PFSK-1 (cell line): Measurements from ENCODE around the gene CCSER1.

Experiments
- FOXP2 ChIP-seq: optimal IDR thresholded peaks from 2 replicates; pipeline ENCODE3; 2011; ENCODE audit warnings: borderline replicate concordance, control low read depth, inconsistent platforms; ENCODE audit not compliant: insufficient read depth; ENCODE audit errors: extremely low read length, extremely low read depth
- POLR2AphosphoS5 ChIP-seq: IDR thresholded peaks from 2 replicates; pipeline ENCODE4 v1.6.1; 2012; ENCODE audit warnings: low read depth, mild to moderate bottlenecking, control low read depth, low read length, moderate library complexity
- SIN3A ChIP-seq: IDR thresholded peaks from 2 replicates; pipeline ENCODE4 v1.6.1; 2012; ENCODE audit warnings: mild to moderate bottlenecking, low read length, moderate library complexity, borderline replicate concordance; ENCODE audit not compliant: insufficient read depth
- TAF1 ChIP-seq: IDR thresholded peaks from 2 replicates; pipeline ENCODE4 v1.6.1; 2012; ENCODE audit warnings: low read length, control low read depth, borderline replicate concordance; ENCODE audit not compliant: insufficient read depth
- TF ChIP-seq, protein P1 (sequence below), 2 experiments: IDR thresholded peaks; 2 replicates each; pipeline versions ENCODE4 v1.6.1 to v1.8.0; 2011 to 2012; ENCODE audit warnings: low read depth in 2 of 2, low read length in 2 of 2, control low read depth in 1 of 2, inconsistent platforms in 1 of 2, mild to moderate bottlenecking in 1 of 2, moderate library complexity in 1 of 2; ENCODE audit not compliant: insufficient read depth in 1 of 2

The CCSER1 gene

DNA sequence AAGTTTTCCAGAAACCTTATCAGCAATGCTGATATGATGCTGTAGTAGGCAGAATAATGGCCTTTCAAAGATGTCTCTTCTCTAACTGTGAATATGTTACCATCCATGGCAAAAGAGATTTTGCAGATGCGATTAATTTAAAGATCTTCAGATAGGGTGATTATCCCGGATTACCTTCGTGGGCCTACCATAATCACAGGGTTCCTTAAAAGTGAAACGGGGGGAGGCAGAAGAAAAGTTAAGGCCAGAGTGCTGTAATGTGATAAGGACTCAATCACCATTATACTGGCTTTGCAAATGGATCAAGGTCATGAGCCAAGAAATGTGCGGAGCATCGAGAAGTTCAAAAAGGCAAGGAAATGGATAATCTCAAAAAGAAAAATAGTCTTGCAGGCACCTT lies 459.6 kb downstream of the CCSER1 start:
- no peak for TF ChIP-seq SIN3A
- no peak for TF ChIP-seq FOXP2
- no peak for TF ChIP-seq POLR2AphosphoS5
- TF ChIP-seq, protein P1, sequence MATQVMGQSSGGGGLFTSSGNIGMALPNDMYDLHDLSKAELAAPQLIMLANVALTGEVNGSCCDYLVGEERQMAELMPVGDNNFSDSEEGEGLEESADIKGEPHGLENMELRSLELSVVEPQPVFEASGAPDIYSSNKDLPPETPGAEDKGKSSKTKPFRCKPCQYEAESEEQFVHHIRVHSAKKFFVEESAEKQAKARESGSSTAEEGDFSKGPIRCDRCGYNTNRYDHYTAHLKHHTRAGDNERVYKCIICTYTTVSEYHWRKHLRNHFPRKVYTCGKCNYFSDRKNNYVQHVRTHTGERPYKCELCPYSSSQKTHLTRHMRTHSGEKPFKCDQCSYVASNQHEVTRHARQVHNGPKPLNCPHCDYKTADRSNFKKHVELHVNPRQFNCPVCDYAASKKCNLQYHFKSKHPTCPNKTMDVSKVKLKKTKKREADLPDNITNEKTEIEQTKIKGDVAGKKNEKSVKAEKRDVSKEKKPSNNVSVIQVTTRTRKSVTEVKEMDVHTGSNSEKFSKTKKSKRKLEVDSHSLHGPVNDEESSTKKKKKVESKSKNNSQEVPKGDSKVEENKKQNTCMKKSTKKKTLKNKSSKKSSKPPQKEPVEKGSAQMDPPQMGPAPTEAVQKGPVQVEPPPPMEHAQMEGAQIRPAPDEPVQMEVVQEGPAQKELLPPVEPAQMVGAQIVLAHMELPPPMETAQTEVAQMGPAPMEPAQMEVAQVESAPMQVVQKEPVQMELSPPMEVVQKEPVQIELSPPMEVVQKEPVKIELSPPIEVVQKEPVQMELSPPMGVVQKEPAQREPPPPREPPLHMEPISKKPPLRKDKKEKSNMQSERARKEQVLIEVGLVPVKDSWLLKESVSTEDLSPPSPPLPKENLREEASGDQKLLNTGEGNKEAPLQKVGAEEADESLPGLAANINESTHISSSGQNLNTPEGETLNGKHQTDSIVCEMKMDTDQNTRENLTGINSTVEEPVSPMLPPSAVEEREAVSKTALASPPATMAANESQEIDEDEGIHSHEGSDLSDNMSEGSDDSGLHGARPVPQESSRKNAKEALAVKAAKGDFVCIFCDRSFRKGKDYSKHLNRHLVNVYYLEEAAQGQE (IDR thresholded peaks at IDR 0.05; ENCODE audit: insufficient read depth in 1 of 2, low read depth in 2 of 2, low read length in 2 of 2) = no peak
- TF ChIP-seq TAF1 = no peak

DNA sequence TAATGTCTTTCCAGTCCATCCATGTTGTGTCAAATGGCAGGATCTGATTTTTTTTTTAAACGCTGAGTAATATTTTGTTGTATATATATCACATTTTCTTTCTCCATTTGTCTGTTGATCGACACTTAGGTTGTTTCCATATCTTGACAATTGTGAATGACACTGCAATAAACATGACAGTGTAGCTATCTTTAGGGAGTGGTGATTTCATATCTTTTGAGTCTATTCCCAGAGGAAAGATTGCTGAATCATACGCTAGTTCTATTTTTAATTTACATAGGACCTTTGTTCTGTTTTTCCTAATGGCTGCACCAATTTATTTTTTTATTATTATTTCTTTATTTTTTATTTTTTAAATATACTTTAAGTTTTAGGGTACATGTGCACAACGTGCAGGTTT lies 470.7 kb downstream of the CCSER1 start:
- TF ChIP-seq FOXP2 (no peak), POLR2AphosphoS5 (no peak), SIN3A (no peak), TAF1 (no peak)
- TF ChIP-seq, protein P1 (IDR thresholded peaks at IDR 0.05; ENCODE audit: insufficient read depth in 1 of 2, low read depth in 2 of 2, low read length in 2 of 2) = no peak

DNA sequence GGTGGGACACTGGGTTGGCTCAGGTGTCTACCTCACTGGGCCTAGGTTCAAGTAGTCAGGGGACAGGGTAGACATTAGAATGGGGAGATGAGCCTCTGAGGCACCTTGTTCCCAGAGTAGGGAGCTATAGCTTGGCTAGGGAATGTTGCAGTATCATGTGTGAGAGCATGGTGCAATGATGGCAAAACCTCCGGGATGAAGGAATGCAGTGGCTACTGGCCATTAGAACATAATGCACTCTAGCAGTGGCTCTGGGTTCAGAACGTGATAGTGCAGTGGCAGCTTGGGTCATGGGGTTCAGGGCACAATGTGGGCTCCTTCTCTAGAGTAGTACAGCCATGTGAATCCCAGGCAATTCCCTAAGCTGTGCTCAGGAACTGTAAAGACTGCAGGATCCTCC lies 471.5 kb downstream of the CCSER1 start:
- no peak for TF ChIP-seq TAF1
- TF ChIP-seq FOXP2 = no peak
- no peak for TF ChIP-seq POLR2AphosphoS5
- no peak for TF ChIP-seq SIN3A
- TF ChIP-seq, protein P1 (IDR thresholded peaks at IDR 0.05; ENCODE audit: insufficient read depth in 1 of 2, low read depth in 2 of 2, low read length in 2 of 2) = no peak

DNA sequence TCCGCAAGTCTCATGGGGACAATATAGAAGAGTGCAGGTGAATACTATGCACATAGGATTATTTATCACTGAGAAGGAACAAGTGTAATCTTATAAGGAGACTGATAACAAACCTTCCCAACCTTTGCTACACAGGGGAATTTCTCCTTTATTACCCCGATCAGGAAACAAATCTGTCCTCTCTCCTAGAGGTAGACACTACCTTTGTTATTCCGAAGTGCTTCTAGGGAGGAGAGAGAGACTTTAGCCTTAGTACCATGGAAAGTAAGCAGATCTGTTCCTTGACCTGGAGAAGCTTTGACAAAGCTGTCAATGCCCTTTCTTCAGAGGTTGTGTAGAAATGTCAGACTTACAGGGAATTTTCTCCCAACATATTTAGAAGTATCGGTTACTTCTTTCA lies 475.5 kb downstream of the CCSER1 start:
- TF ChIP-seq POLR2AphosphoS5 (no peak), TAF1 (no peak), FOXP2 (no peak), SIN3A (no peak)
- TF ChIP-seq, protein P1 (IDR thresholded peaks at IDR 0.05; ENCODE audit: insufficient read depth in 1 of 2, low read depth in 2 of 2, low read length in 2 of 2) = no peak

DNA sequence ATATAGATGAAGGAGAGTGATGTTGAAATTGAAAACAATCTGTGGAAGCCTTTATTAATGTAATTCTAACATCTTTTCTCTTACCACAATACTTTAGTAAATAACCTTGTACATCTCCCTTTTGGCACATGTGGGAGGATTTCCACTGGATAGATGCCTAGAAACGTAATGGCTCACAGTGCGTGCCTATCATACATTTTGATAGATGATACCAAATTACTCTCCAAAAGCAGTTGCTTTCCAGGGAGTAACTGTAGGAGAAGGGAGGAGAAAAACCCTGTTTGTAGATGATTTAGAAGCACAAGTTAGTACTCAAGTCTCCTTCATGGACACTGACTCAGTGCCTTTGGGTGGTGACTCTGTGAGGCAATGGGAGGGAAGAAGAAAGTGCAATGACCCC lies 476.3 kb downstream of the CCSER1 start:
- TF ChIP-seq, protein P1 (IDR thresholded peaks at IDR 0.05; ENCODE audit: insufficient read depth in 1 of 2, low read depth in 2 of 2, low read length in 2 of 2) = no peak
- TF ChIP-seq POLR2AphosphoS5 = no peak
- TF ChIP-seq TAF1 = no peak
- TF ChIP-seq SIN3A = no peak
- TF ChIP-seq FOXP2 = no peak
